ENCODE results near the gene VPS13D. TPM values are rescaled to one million over a fixed set of nuclear protein-coding genes. Genes with fewer than 3 reads are reported as not detected.

Gene VPS13D
- total and polyA plus RNA-seq, 2 of the 4 experiments (the other 2 are of a cell fraction) = 9.0 to 16.3 TPM

DNA sequence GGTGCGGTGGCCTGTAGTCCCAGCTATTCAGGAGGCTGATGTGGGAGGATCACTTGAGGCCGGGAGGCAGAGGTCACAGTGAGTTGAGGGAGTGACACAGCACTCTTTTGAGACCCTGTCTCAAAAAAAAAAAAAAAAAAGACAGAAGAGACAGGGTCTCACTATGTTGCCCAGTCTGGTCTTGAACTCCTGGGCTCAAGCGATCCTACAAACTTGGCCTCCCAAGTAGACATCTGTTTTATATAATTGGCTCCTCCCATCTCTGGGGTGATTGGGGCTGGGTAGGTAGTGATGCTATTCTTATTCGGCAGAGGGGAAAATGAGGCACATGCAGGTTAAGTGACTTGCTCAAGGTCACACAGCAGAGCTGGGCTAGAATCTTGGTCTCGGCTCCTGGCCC is 23.6 kb upstream of the VPS13D start:
- DNase-seq = no peak
- Histone ChIP-seq H4K5ac (ENCODE audit: low read depth, low read length) (no peak overlapping the region), H3K9ac (ENCODE audit: low read depth, low read length) (no peak overlapping the region), H3K9me3 (ENCODE audit: control insufficient read depth, insufficient read depth, low read length) (no peaks in the 10 kb centered on the region), H3K4me3 (ENCODE audit: insufficient read depth, low read depth, low read length) (no peak overlapping the region), H3K4me1 (ENCODE audit: control insufficient read depth, insufficient read depth, low read length) (no peaks in the 10 kb centered on the region; the same call in 1 of the 2 replicates), H3K18ac (ENCODE audit: low read depth, low read length) (no peak overlapping the region), H2AK5ac (ENCODE audit: low read depth, low read length) (no peak overlapping the region), H3K4me2 (ENCODE audit: low read depth, low read length) (no peak overlapping the region), H2AFZ (replicated peaks; ENCODE audit: low read length, poor library complexity) (no peak overlapping the region), H4K20me1 (ENCODE audit: insufficient read depth, low read length) (no peaks in the 10 kb centered on the region), H3K56ac (ENCODE audit: extremely low read depth, insufficient read depth, low read length) (no peak overlapping the region), H3K14ac (replicated peaks; ENCODE audit: low read depth, low read length) (no peak overlapping the region), H2BK5ac (ENCODE audit: low read depth, low read length, poor library complexity, severe bottlenecking) (no peak overlapping the region), H4K8ac (ENCODE audit: low read depth in 2 of 2, low read length in 2 of 2) (no peak overlapping the region), H3K9me1 (ENCODE audit: insufficient read depth, low read length) (no peaks in the 10 kb centered on the region), H3K23ac (ENCODE audit: low read depth, low read length) (no peak overlapping the region), H2BK20ac (ENCODE audit: low read depth, low read length) (no peak overlapping the region), H2BK15ac (ENCODE audit: low read depth, low read length) (no peak overlapping the region), H3K27ac (ENCODE audit: insufficient read depth, low read length) (no peak overlapping the region), H4K91ac (ENCODE audit: insufficient read depth, low read depth, low read length) (no peak overlapping the region), H3K36me3 (ENCODE audit: control insufficient read depth, insufficient read depth, low read length) (peaks cover 17% of the 10 kb centered on the region), H2AK9ac (replicated peaks; ENCODE audit: low read depth, low read length, poor library complexity) (no peak overlapping the region), H3K27me3 (ENCODE audit: control insufficient read depth, insufficient read depth, low read length) (no peaks in the 10 kb centered on the region), H2BK120ac (ENCODE audit: low read depth, low read length) (no peak overlapping the region), H3K79me1 (ENCODE audit: low read depth in 1 of 2, low read length in 2 of 2) (no peaks in the 10 kb centered on the region), H3K4ac (ENCODE audit: low read depth, low read length) (no peak overlapping the region)
- POLR2A ChIA-PET (ENCODE audit: unreplicated experiment) = interaction anchor here (0.8 kb wide), 1 partner anchor 80 kb away, joined by 3 read pairs; no protein-coding TSS in a partner anchor
- BruUV-seq (replicated peaks) = no TSS peak
- dilution Hi-C loops (cut with HindIII; ENCODE audit: low sequenced_read_pairs, unreplicated experiment) = no loop called here
- in situ Hi-C loops (cut with MboI; ENCODE audit: low sequenced_read_pairs) = loop anchor here (5.0 kb wide), 1 partner anchor 79 kb away; no protein-coding TSS in a partner anchor
- WGBS, 2 experiments (ENCODE audit: extremely low coverage in 2 of 2, insufficient read length in 1 of 2) = 100% methylated on average over 2 of the region's 5 CpGs; no CpG with 5 or more reads in 1 of the 2 experiments
- ATAC-seq (ENCODE audit: low read depth) = no peak
- intact Hi-C loops (cut with micrococcal nuclease) = loop anchor here (5.0 kb wide), 1 partner anchor 189 kb away; the partner anchor contains the start of gene MIIP
- CTCF ChIA-PET = interaction anchor here (4.4 kb wide), 1 partner anchor 82 kb away, joined by 27 read pairs; no protein-coding TSS in a partner anchor
- TF ChIP-seq MXI1 (IDR thresholded peaks at IDR 0.05; ENCODE audit: borderline replicate concordance, low read depth, low read length) = no peak
- TF ChIP-seq NFE2L2 (IDR thresholded peaks at IDR 0.05; ENCODE audit: low read depth, low read length) = no peak
- no peak for TF ChIP-seq BHLHE40 (IDR thresholded peaks at IDR 0.05; ENCODE audit: low read depth, low read length)
- no peak for TF ChIP-seq RAD21 (IDR thresholded peaks at IDR 0.05; ENCODE audit: low read length)
